ENCODE results near the gene NIPSNAP3A. TPM values are rescaled to one million over a fixed set of nuclear protein-coding genes. Genes with fewer than 3 reads are reported as not detected.
A peak's percentile ranks its signal among the peaks of the same experiment; 100 is the strongest.

Gene NIPSNAP3A
- total and polyA plus RNA-seq, 2 donors (not counting 3 experiments of a cell fraction or from before 2014, with no cell fraction given) = 27.2 TPM

DNA sequence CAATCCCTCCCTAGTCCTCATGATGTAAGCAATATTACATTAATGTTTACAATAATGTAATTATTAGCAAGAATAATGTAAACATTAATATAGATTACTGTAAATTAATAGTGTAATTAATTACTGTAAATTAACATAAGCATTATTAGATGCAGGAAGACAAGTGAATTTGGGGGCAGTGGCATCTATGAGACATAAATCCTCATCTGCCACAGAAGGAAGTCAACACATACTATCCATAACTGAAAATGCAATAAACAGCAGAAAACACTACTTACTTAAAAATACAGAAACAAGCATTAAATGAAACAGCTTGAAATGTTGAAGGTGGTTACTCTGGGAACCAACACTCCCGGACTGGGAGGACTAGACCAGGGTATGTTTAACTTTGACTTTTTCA lies 685 bp upstream of the NIPSNAP3A start:
- H3K27ac ChIP-seq (ENCODE audit: insufficient read depth, low read depth, low read length) = no peak overlapping the region
- H2AFZ ChIP-seq (ENCODE audit: low read depth, low read length) = peak overlapping the region; percentile 96
- H3K4me1 ChIP-seq (ENCODE audit: control insufficient read depth, extremely low read depth, insufficient read depth, low read length) = peaks cover 13% of the 10 kb centered on the region
- TF ChIP-seq, protein P1, sequence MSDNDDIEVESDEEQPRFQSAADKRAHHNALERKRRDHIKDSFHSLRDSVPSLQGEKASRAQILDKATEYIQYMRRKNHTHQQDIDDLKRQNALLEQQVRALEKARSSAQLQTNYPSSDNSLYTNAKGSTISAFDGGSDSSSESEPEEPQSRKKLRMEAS (IDR thresholded peaks at IDR 0.05; ENCODE audit: insufficient read depth, insufficient read length) = no peak
- TF ChIP-seq POLR2AphosphoS5 (IDR thresholded peaks at IDR 0.05; ENCODE audit: insufficient read depth, low read depth, low read length) = no peak
- no peak for TF ChIP-seq JUN (IDR thresholded peaks at IDR 0.05; ENCODE audit: borderline replicate concordance, insufficient read depth, insufficient read length, low read depth)
- TF ChIP-seq POLR2A (IDR thresholded peaks at IDR 0.05; ENCODE audit: low read depth, low read length) = no peak
- TF ChIP-seq MYC (IDR thresholded peaks at IDR 0.05; ENCODE audit: low read depth, low read length) = no peak
- TF ChIP-seq, protein P2, sequence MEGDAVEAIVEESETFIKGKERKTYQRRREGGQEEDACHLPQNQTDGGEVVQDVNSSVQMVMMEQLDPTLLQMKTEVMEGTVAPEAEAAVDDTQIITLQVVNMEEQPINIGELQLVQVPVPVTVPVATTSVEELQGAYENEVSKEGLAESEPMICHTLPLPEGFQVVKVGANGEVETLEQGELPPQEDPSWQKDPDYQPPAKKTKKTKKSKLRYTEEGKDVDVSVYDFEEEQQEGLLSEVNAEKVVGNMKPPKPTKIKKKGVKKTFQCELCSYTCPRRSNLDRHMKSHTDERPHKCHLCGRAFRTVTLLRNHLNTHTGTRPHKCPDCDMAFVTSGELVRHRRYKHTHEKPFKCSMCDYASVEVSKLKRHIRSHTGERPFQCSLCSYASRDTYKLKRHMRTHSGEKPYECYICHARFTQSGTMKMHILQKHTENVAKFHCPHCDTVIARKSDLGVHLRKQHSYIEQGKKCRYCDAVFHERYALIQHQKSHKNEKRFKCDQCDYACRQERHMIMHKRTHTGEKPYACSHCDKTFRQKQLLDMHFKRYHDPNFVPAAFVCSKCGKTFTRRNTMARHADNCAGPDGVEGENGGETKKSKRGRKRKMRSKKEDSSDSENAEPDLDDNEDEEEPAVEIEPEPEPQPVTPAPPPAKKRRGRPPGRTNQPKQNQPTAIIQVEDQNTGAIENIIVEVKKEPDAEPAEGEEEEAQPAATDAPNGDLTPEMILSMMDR (IDR thresholded peaks at IDR 0.05; ENCODE audit: extremely low read depth in 1 of 2, insufficient read depth in 1 of 2, low read depth in 1 of 2, low read length in 2 of 2) = no peak
- no peak for TF ChIP-seq EZH2 (IDR thresholded peaks at IDR 0.05; ENCODE audit: borderline replicate concordance, low read depth, low read length, severe bottlenecking)
- no peak for TF ChIP-seq FOS (IDR thresholded peaks at IDR 0.05; ENCODE audit: borderline replicate concordance, insufficient read depth, low read length)
- no peak for TF ChIP-seq GATA2 (IDR thresholded peaks at IDR 0.05; ENCODE audit: insufficient read depth, insufficient read length, low read depth, low read length)
- H3K9ac ChIP-seq (replicated peaks; ENCODE audit: extremely low read depth, insufficient read depth, low read length) = peak overlapping the region; percentile 81
- H3K9me1 ChIP-seq (replicated peaks; ENCODE audit: control insufficient read depth, extremely low read depth, insufficient read depth, low read length) = peaks cover 3% of the 10 kb centered on the region
- FAIRE-seq (no peak), DNase-seq (ENCODE audit: low read depth, low spot score) (no peak)
- intact Hi-C loops (cut with micrococcal nuclease) = loop anchor here (1.0 kb wide), 1 partner anchor 652 kb away; the partner anchor contains the start of gene SMC2
- H3K79me2 ChIP-seq (ENCODE audit: control insufficient read depth, insufficient read depth, low read length) = peaks cover 4% of the 10 kb centered on the region
- H3K4me2 ChIP-seq (ENCODE audit: insufficient read depth, low read length) = peak overlapping the region; percentile 94
- no peaks in the 10 kb centered on the region for H4K20me1 ChIP-seq (replicated peaks; ENCODE audit: control insufficient read depth, extremely low read depth, insufficient read depth, low read length)
- peak overlapping the region in 2 of 3 experiments; percentile 65 to 80 for H3K4me3 ChIP-seq (replicated peaks in 1 of 3; ENCODE audit: insufficient read depth in 1 of 3, low read depth in 1 of 3, low read length in 3 of 3)
- no TSS peak for BruUV-seq (replicated peaks)
- ChIA-PET CTCF (interaction anchor here (0.8 kb wide), 1 partner anchor 8 kb away, joined by 4 read pairs; no protein-coding TSS in a partner anchor), POLR2A (no interaction called here)
- H3K27me3 ChIP-seq (ENCODE audit: control insufficient read depth in 2 of 2, insufficient read depth in 2 of 2, low read length in 2 of 2) = no peaks in the 10 kb centered on the region
- H3K36me3 ChIP-seq (ENCODE audit: control insufficient read depth in 2 of 2, extremely low read depth in 1 of 2, insufficient read depth in 2 of 2, low read length in 2 of 2) = no peaks in the 10 kb centered on the region
- dilution Hi-C loops (cut with MboI; ENCODE audit: extremely low pct_ligation_motif_present, low sequenced_read_pairs) = no loop called here
- H3K9me3 ChIP-seq (replicated peaks; ENCODE audit: control insufficient read depth, insufficient read depth, low read length) = no peaks in the 10 kb centered on the region
